GM12801 (cell line): ENCODE results near the gene METTL21C.

ENCODE experiments used
- CTCF ChIP-seq: IDR thresholded peaks from one replicate; pipeline ENCODE4 v1.5.1; 2011; ENCODE audit warnings: control low read depth; ENCODE audit not compliant: insufficient read length; ENCODE audit errors: extremely low read depth

METTL21C gene

GRCh38 chr13:102694937-102695336 is at the start of gene METTL21C:
Gene METTL21C (minus strand): TSS chr13:102695044. CDS start chr13:102694498, 546 bp downstream.
- no peak for TF ChIP-seq CTCF

- TF ChIP-seq CTCF, result no peak
Measured at GRCh38 chr13:102742506-102742905, 47.7 kb upstream of the METTL21C start.

- TF ChIP-seq CTCF, result no peak
Measured at GRCh38 chr13:102742101-102742500, 47.3 kb upstream of the METTL21C start.

- no peak for TF ChIP-seq CTCF
Measured at GRCh38 chr13:102729560-102730270, 34.9 kb upstream of the METTL21C start.

- no peak for TF ChIP-seq CTCF
Measured at GRCh38 chr13:102726430-102726829, 31.6 kb upstream of the METTL21C start.

- no peak for TF ChIP-seq CTCF
Measured at GRCh38 chr13:102724923-102725322, 30.1 kb upstream of the METTL21C start.

- no peak for TF ChIP-seq CTCF
Measured at GRCh38 chr13:102721800-102722231, 27.0 kb upstream of the METTL21C start.
